K562 (cell line): ENCODE data around the gene SRPK1. TPM values are rescaled to one million over a fixed set of nuclear protein-coding genes. Genes with fewer than 3 reads are reported as not detected.

Experiments
- GABPB2 ChIP-seq: fragments of 250-450 bp; sonication (Bioruptor Pico); conservative IDR thresholded peaks from 2 replicates; pipeline ENCODE4 v1.5.1; 2021; ENCODE audit warnings: mild to moderate bottlenecking
- HDAC1 ChIP-seq, 2 experiments: fragments of 450-650 bp; IDR thresholded peaks; 2 replicates each; pipeline ENCODE4 v1.6.1; 2016 to 2017; ENCODE audit warnings: inconsistent platforms in 1 of 2, mild to moderate bottlenecking in 1 of 2, moderate library complexity in 1 of 2
- HMBOX1 ChIP-seq: sonication (generic); IDR thresholded peaks from 2 replicates; pipeline ENCODE4 v1.6.1; 2016
- MNT ChIP-seq, 2 experiments: fragments of 450-650 bp; conservative IDR thresholded peaks; 2 replicates each; pipeline ENCODE4 v1.6.1; 2017; ENCODE audit warnings: mild to moderate bottlenecking in 2 of 2, moderate library complexity in 2 of 2
- NCOA2 ChIP-seq, 2 experiments: fragments of 450-650 bp; IDR thresholded peaks; 2 replicates each; pipeline ENCODE4 v1.6.1; 2018; ENCODE audit warnings: mild to moderate bottlenecking in 2 of 2, moderate library complexity in 1 of 2; ENCODE audit not compliant: partially characterized antibody in 2 of 2
- PYGO2 ChIP-seq: fragments of 450-650 bp; IDR thresholded peaks from 2 replicates; pipeline ENCODE4 v1.6.1; 2016; ENCODE audit warnings: mild to moderate bottlenecking, missing genetic modification characterization, moderate library complexity, missing compliant biosample characterization
- RNF219 ChIP-seq: fragments of 250-450 bp; sonication (Bioruptor Pico); IDR thresholded peaks from 2 replicates; pipeline ENCODE4 v1.5.0; 2022; ENCODE audit warnings: mild to moderate bottlenecking
- TAF15 ChIP-seq: fragments of 200-400 bp; formaldehyde crosslinking; IDR thresholded peaks from 2 replicates; pipeline ENCODE4 v1.6.1; 2017; ENCODE audit warnings: mild to moderate bottlenecking, low read depth, low read length, moderate library complexity
- TBL1XR1 ChIP-seq, 2 experiments: IDR thresholded peaks; 2 replicates each; pipeline ENCODE4 v1.6.1; 2012; ENCODE audit warnings: improper control_type of control experiment in 2 of 2, low read length in 2 of 2, mild to moderate bottlenecking in 1 of 2
- UBTF ChIP-seq, 2 experiments: IDR thresholded peaks; 2 replicates each; pipeline ENCODE4 v1.6.1; 2012; ENCODE audit warnings: improper control_type of control experiment in 2 of 2, low read depth in 2 of 2, low read length in 2 of 2, borderline replicate concordance in 1 of 2
- ZBTB2 ChIP-seq: fragments of 450-650 bp; IDR thresholded peaks from 2 replicates; pipeline ENCODE4 v1.6.1; 2016; ENCODE audit warnings: antibody characterized with exemption
- ZFP91 ChIP-seq: sonication (generic); formaldehyde crosslinking; IDR thresholded peaks from 2 replicates; pipeline ENCODE4 v1.8.0; 2022; ENCODE audit warnings: mild to moderate bottlenecking, missing genetic modification reagents
- ZNF174 ChIP-seq: fragments of 250-450 bp; sonication (Bioruptor Pico); IDR thresholded peaks from 2 replicates; pipeline ENCODE4 v1.4.0; 2020; ENCODE audit warnings: mild to moderate bottlenecking
- ZNF23 ChIP-seq: fragments of 250-450 bp; sonication (Bioruptor Pico); IDR thresholded peaks from 2 replicates; pipeline ENCODE4 v1.4.0; 2020; ENCODE audit warnings: mild to moderate bottlenecking
- ZNF707 ChIP-seq: fragments of 250-450 bp; sonication (Bioruptor Pico); conservative IDR thresholded peaks from 2 replicates; pipeline ENCODE4 v1.8.0; 2022; ENCODE audit warnings: inconsistent platforms, mild to moderate bottlenecking, moderate library complexity
- ZNF79 ChIP-seq: fragments of 250-450 bp; sonication (Bioruptor Pico); IDR thresholded peaks from 2 replicates; pipeline ENCODE4 v1.4.0; 2020; ENCODE audit warnings: low read depth, mild to moderate bottlenecking, moderate library complexity
- polyA plus RNA-seq, 8 experiments: library from polyadenylated mRNA; depleted of rRNA in 4 of 8; stranded (reverse) in 5 of 8; unstranded in 3 of 8; fragments of >200 nt; fragmentation: Nextera tagmentation in 2 of 8; fragmentation: Illumina TruSeq in 1 of 8; extraction: Ambion mirVana in 2 of 8; extraction: Trizol in 1 of 8; gene quantifications; 2 replicates each; pipeline versions ENCODE4 v1.2.1 to v1.2.3, GENCODE V29; 2011 to 2014; ENCODE audit warnings: inconsistent platforms in 1 of 8, missing spikeins in 1 of 8
- total RNA-seq, 7 experiments: library from RNA; depleted of rRNA in 6 of 7; stranded (reverse); fragments of >200 nt in 6 of 7; fragmentation: Illumina TruSeq in 2 of 7; extraction: Trizol in 2 of 7; gene quantifications; 2 replicates each; pipeline versions ENCODE4 v1.2.1 to v1.2.3, GENCODE V29; 2011 to 2021; ENCODE audit warnings: low replicate concordance in 1 of 7

The SRPK1 gene
- total and polyA plus RNA-seq, 9 of the 15 experiments (the other 6 are each of a cell fraction or from before 2014, with no cell fraction given): 99.6 to 185 (median 159) TPM

GRCh38 chr6:35919085-35919826 lies 1.6 kb downstream of the SRPK1 start (continued):
- no peak for TF ChIP-seq TAF15
- TF ChIP-seq RNF219: no peak
- TF ChIP-seq ZNF23 (CRISPR knock-in tag): no peak
- TF ChIP-seq ZFP91 (CRISPR knock-in tag): no peak
- TF ChIP-seq HMBOX1: peak; percentile 92; the same call in 1 of the 2 replicates
- TF ChIP-seq ZNF707 (CRISPR knock-in tag): no peak
- no peak for TF ChIP-seq PYGO2
- TF ChIP-seq ZNF79 (CRISPR knock-in tag): no peak
- no peak for TF ChIP-seq TBL1XR1 (IDR thresholded peaks at IDR 0.05; ENCODE audit: low read length in 2 of 2)
- no peak for TF ChIP-seq NCOA2 (IDR thresholded peaks at IDR 0.05; ENCODE audit: partially characterized antibody in 2 of 2)
- peak in 1 of 2 experiments; percentile 27; a peak in 1 of 4 replicates for TF ChIP-seq UBTF (IDR thresholded peaks at IDR 0.05; ENCODE audit: borderline replicate concordance in 1 of 2, low read depth in 2 of 2, low read length in 2 of 2)
- no peak for TF ChIP-seq ZNF174 (CRISPR knock-in tag)
- peak; percentile 17; the same call in 1 of the 2 replicates for TF ChIP-seq ZBTB2
- TF ChIP-seq HDAC1 (IDR thresholded peaks at IDR 0.05): no peak; a peak in 1 of 4 replicates
- no peak for TF ChIP-seq GABPB2 (CRISPR knock-in tag)
- peak in 1 of 2 experiments; percentile 49; a peak in 1 of 4 replicates for TF ChIP-seq MNT (conservative IDR thresholded peaks at IDR 0.05)
